ENCODE data around the gene POM121C. TPM values are rescaled to one million over a fixed set of nuclear protein-coding genes. Genes with fewer than 3 reads are reported as not detected.
"Not testable (repeated sequence)": the region's sequence is repeated elsewhere in the genome, so short reads cannot be mapped to it uniquely, and the experiment has no call there.

POM121C gene
- 10 to 100 TPM in 3 of 4 donors, 1 to 10 TPM in 1; 9.0 to 26.8 (median 23.7) TPM for total RNA-seq

DNA sequence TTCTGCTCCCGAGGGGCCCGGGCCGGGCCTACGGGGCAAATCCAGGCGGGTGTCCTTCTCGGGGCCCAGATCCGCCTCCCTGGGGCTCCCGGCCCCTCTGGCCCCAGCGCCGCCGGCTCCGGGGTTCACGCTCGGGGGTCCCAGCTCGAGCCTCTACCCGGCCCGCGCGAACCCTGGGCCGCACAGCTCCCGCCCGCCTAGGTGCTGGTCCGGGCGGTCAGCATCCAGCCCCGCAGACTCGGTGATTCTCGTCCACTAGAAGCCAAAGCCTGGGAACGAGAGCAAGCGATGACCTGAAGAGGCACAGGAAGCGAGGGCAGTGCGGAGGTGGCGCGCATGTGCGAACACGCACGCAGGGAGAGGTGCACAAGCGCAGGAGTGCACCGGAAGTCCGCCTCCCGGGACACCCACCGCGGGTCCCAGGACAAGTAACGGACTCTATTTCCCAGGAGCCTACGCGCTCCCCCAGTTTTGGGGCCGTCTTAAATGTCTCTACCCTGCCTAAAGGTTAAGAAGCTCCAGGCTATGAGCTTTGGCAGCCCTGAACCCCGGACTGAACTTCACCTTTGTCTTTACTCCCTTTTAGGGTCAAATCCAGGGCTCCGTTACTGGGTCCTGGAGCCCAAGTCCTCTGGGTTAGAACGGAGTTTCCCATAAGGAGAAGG, at the start of gene POM121C:
TSS of gene POM121C (minus strand) at position 321 of the 665 bp plus-strand sequence. CDS start 44,803 bp downstream, outside the sequence.
- Histone ChIP-seq H3K27ac (peak within 1 kb of the TSS; percentile 89 to 98 (median 92)), H3K4me3 (peak within 1 kb of the TSS; percentile 76 to 99)
- 0% methylated on average over 4 to 9 of the region's 49 CpGs for WGBS, 2 donors (ENCODE audit: low coverage in 1 of 2)
- peak; percentile 100 for ATAC-seq
- H3K4me1 ChIP-seq, H3K9me3 ChIP-seq, H3K36me3 ChIP-seq, H3K27me3 ChIP-seq: not testable (repeated sequence)
- peak; percentile 84 for TF ChIP-seq POLR2AphosphoS5 (IDR thresholded peaks at IDR 0.05)
- peak; percentile 21 to 48 for TF ChIP-seq POLR2A (IDR thresholded peaks at IDR 0.05)

GRCh38 chr7:75534727-75535307, 48.7 kb upstream of the POM121C start:
- peaks cover 0 to 44% of the 10 kb centered on the region in 2 donors for H3K36me3 ChIP-seq
- H3K27ac ChIP-seq: no peak overlapping the region
- H3K27me3 ChIP-seq: no peaks in the 10 kb centered on the region
- WGBS, 2 donors (ENCODE audit: low coverage in 1 of 2): 42 to 57% methylated on average over 6 of the region's 8 CpGs
- ATAC-seq: no peak
- no peak overlapping the region for H3K4me3 ChIP-seq
- TF ChIP-seq EP300 (IDR thresholded peaks at IDR 0.05): no peak
- TF ChIP-seq, protein P1, sequence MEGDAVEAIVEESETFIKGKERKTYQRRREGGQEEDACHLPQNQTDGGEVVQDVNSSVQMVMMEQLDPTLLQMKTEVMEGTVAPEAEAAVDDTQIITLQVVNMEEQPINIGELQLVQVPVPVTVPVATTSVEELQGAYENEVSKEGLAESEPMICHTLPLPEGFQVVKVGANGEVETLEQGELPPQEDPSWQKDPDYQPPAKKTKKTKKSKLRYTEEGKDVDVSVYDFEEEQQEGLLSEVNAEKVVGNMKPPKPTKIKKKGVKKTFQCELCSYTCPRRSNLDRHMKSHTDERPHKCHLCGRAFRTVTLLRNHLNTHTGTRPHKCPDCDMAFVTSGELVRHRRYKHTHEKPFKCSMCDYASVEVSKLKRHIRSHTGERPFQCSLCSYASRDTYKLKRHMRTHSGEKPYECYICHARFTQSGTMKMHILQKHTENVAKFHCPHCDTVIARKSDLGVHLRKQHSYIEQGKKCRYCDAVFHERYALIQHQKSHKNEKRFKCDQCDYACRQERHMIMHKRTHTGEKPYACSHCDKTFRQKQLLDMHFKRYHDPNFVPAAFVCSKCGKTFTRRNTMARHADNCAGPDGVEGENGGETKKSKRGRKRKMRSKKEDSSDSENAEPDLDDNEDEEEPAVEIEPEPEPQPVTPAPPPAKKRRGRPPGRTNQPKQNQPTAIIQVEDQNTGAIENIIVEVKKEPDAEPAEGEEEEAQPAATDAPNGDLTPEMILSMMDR (IDR thresholded peaks at IDR 0.05): no peak
- no peaks in the 10 kb centered on the region for H3K9me3 ChIP-seq
- no peaks in the 10 kb centered on the region for H3K4me1 ChIP-seq

DNA sequence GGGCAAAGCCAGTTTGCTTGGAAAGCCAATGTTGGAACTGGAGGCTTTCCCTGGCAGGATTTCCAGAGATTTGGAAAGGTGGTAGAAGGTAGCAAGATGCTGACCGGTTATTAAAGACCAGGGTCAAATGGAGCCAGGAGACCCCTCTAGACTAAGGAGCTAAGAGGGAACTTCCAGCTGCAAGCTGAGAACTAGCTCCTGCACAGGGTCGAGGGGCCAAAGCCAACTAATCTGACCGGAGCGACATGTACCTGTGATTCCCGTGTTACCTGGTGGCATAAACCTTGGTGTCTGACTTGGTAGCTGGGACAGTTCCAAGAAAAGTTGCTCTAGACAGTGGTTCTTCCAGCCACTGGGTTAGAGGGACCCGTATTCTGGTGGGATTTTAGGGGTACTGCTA, 47.8 kb upstream of the POM121C start:
- H3K27ac ChIP-seq: no peak overlapping the region
- WGBS, 2 donors (ENCODE audit: low coverage in 1 of 2): 87 to 93% methylated on average over 3 to 6 of the region's 6 CpGs
- H3K36me3 ChIP-seq: peaks cover 0 to 35% of the 10 kb centered on the region in 2 donors
- H3K4me3 ChIP-seq: no peak overlapping the region
- no peak for TF ChIP-seq POLR2AphosphoS5 (IDR thresholded peaks at IDR 0.05)
- TF ChIP-seq, protein P1 (IDR thresholded peaks at IDR 0.05): no peak
- no peak for TF ChIP-seq EP300 (IDR thresholded peaks at IDR 0.05)
- TF ChIP-seq POLR2A (IDR thresholded peaks at IDR 0.05): no peak
- no peaks in the 10 kb centered on the region for H3K9me3 ChIP-seq
- H3K27me3 ChIP-seq: no peaks in the 10 kb centered on the region
- ATAC-seq: no peak
- H3K4me1 ChIP-seq: no peaks in the 10 kb centered on the region

DNA sequence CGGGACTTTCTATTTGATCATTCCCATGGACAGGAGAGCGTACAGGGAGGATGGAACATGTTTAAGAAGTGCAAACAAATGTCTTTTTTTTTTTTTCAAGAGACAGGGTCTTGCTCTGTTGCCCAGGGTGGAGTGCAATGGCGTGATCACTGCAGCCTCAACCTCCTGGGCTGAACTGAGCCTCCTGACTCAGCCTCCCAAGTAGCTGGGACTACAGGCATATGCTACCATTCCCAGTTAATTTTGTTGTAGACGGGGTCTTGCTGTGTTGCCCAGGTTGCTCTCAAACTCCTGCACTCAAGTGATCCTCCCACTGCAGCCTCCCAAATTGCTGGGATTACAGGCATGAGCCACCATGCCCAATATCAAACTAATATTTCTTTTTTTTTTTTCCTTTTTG, 46.5 kb upstream of the POM121C start:
- no peak overlapping the region for H3K4me3 ChIP-seq
- H3K27me3 ChIP-seq: no peaks in the 10 kb centered on the region
- peaks cover 0 to 7% (median 0%) of the 10 kb centered on the region in 3 donors for H3K4me1 ChIP-seq
- WGBS, 2 donors (ENCODE audit: low coverage in 1 of 2): 86 to 100% methylated on average over 1 to 3 of the region's 4 CpGs
- H3K36me3 ChIP-seq: peaks cover 0 to 23% of the 10 kb centered on the region in 2 donors
- no peak overlapping the region for H3K27ac ChIP-seq
- H3K9me3 ChIP-seq: no peaks in the 10 kb centered on the region
- ATAC-seq: no peak
- TF ChIP-seq EP300 (IDR thresholded peaks at IDR 0.05) (no peak), POLR2A (IDR thresholded peaks at IDR 0.05) (no peak), POLR2AphosphoS5 (IDR thresholded peaks at IDR 0.05) (no peak)

DNA sequence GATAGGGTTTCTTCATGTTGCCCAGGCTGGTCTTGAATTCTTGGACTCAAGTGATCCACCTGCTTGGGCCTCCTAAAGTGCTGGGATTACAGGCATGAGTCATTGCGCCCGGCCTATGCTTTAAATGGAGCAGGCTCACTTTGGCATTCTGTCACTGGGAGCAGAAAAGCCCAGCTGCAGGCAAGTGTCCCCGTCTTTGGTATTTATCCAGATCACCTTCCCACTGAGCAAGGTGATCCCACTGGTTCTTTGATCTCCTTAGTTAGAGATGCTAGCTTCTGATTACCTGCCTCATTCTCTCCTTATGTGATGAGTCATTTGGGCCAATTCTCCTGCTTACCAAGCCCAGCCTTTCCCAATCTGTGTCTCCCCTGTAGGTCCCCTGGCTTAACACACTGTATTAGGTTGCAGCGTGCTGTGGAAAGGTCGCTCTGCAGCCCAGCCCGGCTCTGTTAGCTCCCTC, 45.3 kb upstream of the POM121C start:
- Histone ChIP-seq H3K9me3 (no peaks in the 10 kb centered on the region), H3K27me3 (no peaks in the 10 kb centered on the region), H3K4me3 (no peak overlapping the region), H3K36me3 (peaks cover 0 to 11% of the 10 kb centered on the region in 2 donors), H3K4me1 (peaks cover 2 to 18% (median 3%) of the 10 kb centered on the region in 3 donors), H3K27ac (no peak overlapping the region)
- 56 to 69% methylated on average over 3 to 5 of the region's 6 CpGs for WGBS, 2 donors (ENCODE audit: low coverage in 1 of 2)
- no peak for ATAC-seq
- TF ChIP-seq POLR2A (IDR thresholded peaks at IDR 0.05) (no peak), EP300 (IDR thresholded peaks at IDR 0.05) (no peak), POLR2AphosphoS5 (IDR thresholded peaks at IDR 0.05) (no peak)
- TF ChIP-seq, protein P1 (IDR thresholded peaks at IDR 0.05): no peak

- not testable (repeated sequence) for H3K27me3 ChIP-seq, ATAC-seq, H3K9me3 ChIP-seq
- H3K27ac ChIP-seq: peak overlapping the region; percentile 80 to 95 (median 93)
- H3K4me3 ChIP-seq: peak overlapping the region; percentile 78 to 94
- H3K36me3 ChIP-seq: peaks cover 0 to 39% of the 10 kb centered on the region in 2 donors
- H3K4me1 ChIP-seq: peaks cover 3 to 27% (median 6%) of the 10 kb centered on the region in 3 donors
- 0% methylated on average over 4 to 9 of the region's 37 CpGs for WGBS, 2 donors (ENCODE audit: low coverage in 1 of 2)
Observed at GRCh38 chr7:75527224-75527722, 41.2 kb upstream of the POM121C start.

GRCh38 chr7:75521727-75522126, 35.6 kb upstream of the POM121C start:
- H3K27me3 ChIP-seq, H3K4me3 ChIP-seq, ATAC-seq, H3K27ac ChIP-seq, H3K9me3 ChIP-seq: not testable (repeated sequence)
- H3K36me3 ChIP-seq: peaks cover 0 to 72% of the 10 kb centered on the region in 2 donors
- peaks cover 3 to 13% (median 6%) of the 10 kb centered on the region in 3 donors for H3K4me1 ChIP-seq

- H3K4me1 ChIP-seq, H3K27me3 ChIP-seq, H3K9me3 ChIP-seq, H3K27ac ChIP-seq, H3K4me3 ChIP-seq, ATAC-seq: not testable (repeated sequence)
- peaks cover 0 to 67% of the 10 kb centered on the region in 2 donors for H3K36me3 ChIP-seq
- 13 to 64% methylated on average over 1 to 2 of the region's 2 CpGs for WGBS, 2 donors (ENCODE audit: low coverage in 1 of 2)
Observed at GRCh38 chr7:75518842-75519241, 32.7 kb upstream of the POM121C start.

DNA sequence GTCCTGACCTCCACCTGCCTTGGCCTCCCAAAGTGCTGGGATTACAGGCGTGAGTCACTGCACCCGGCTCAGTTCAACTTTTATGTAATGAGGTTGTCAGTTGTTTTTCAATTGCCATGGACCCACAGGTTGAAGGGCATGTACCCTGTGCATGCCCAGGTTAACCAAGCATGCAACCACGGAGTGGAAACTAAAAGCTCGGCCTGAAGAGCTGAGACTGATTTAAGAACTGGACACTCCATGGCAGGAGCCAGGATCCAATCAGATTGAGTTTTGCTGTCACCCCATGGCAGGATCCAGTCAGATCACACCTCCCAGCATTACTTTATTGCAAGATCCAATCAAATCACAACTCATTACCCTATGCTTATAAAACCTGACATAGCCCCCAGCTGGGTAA, 22.9 kb upstream of the POM121C start:
- H3K36me3 ChIP-seq: peaks cover 0 to 30% of the 10 kb centered on the region in 2 donors
- not testable (repeated sequence) for H3K27ac ChIP-seq, H3K9me3 ChIP-seq, H3K4me3 ChIP-seq, H3K27me3 ChIP-seq, ATAC-seq, H3K4me1 ChIP-seq
- WGBS, 2 donors (ENCODE audit: low coverage in 1 of 2): no CpG with 5 or more reads among the region's 4 CpGs

Measured in gastroesophageal sphincter (tissue), 4 donors.